HL-60/S4 (cell line): ENCODE results near the gene PGK1.
"Not testable (repeated sequence)": the region's sequence is repeated elsewhere in the genome, so short reads cannot be mapped to it uniquely, and the experiment has no call there.

Experiments
- in situ Hi-C: fragments of 300-500 bp; cut with MboI; formaldehyde crosslinking; loops from 2 replicates; pipeline ENCODE4 v1.14.3; 2022; ENCODE audit warnings: low sequenced_read_pairs

PGK1 gene

GRCh38 chrX:78111140-78111931, 7.3 kb downstream of the PGK1 start:
- in situ Hi-C loops, result no loop called here

- in situ Hi-C loops, result no loop called here
Observed at GRCh38 chrX:78116365-78116764, 12.3 kb downstream of the PGK1 start.

GRCh38 chrX:78116766-78117165, 12.7 kb downstream of the PGK1 start:
- in situ Hi-C loops, result no loop called here

GRCh38 chrX:78118628-78119027, 14.6 kb downstream of the PGK1 start:
- in situ Hi-C loops, result no loop called here

- in situ Hi-C loops, result no loop called here
Observed at GRCh38 chrX:78119521-78120227, 15.6 kb downstream of the PGK1 start.

GRCh38 chrX:78123190-78123589, 19.1 kb downstream of the PGK1 start:
- in situ Hi-C loops, result no loop called here

GRCh38 chrX:78124307-78124706, 20.3 kb downstream of the PGK1 start:
- in situ Hi-C loops, result no loop called here

GRCh38 chrX:78125148-78125547, 21.1 kb downstream of the PGK1 start:
- in situ Hi-C loops, result no loop called here

- in situ Hi-C loops, result not testable (repeated sequence)
Observed at GRCh38 chrX:78125781-78126180, 21.7 kb downstream of the PGK1 start.

GRCh38 chrX:78129714-78130113, 25.7 kb downstream of the PGK1 start:
- in situ Hi-C loops, result no loop called here

- in situ Hi-C loops, result no loop called here
Observed at GRCh38 chrX:78130396-78130795, 26.3 kb downstream of the PGK1 start.

GRCh38 chrX:78131117-78131516, 27.1 kb downstream of the PGK1 start:
- in situ Hi-C loops, result no loop called here

GRCh38 chrX:78133238-78133960, 29.4 kb downstream of the PGK1 start:
- in situ Hi-C loops, result no loop called here

- in situ Hi-C loops, result no loop called here
Observed at GRCh38 chrX:78139160-78140123, 35.4 kb downstream of the PGK1 start, which contains the start of gene TAF9B. Gene TAF9B, minus strand, starts transcription at chrX:78139650. Its CDS starts 39 bp downstream, at chrX:78139611.

GRCh38 chrX:78140206-78140605, 36.2 kb downstream of the PGK1 start:
- in situ Hi-C loops, result no loop called here

- in situ Hi-C loops, result not testable (repeated sequence)
Observed at GRCh38 chrX:78147002-78147540, 43.0 kb downstream of the PGK1 start.

- in situ Hi-C loops, result not testable (repeated sequence)
Observed at GRCh38 chrX:78157373-78157772, 53.3 kb downstream of the PGK1 start.

- in situ Hi-C loops, result not testable (repeated sequence)
Observed at GRCh38 chrX:78157846-78158245, 53.8 kb downstream of the PGK1 start.

- in situ Hi-C loops, result not testable (repeated sequence)
Observed at GRCh38 chrX:78160711-78161110, 56.7 kb downstream of the PGK1 start.

GRCh38 chrX:78163175-78163574, 59.1 kb downstream of the PGK1 start:
- in situ Hi-C loops, result not testable (repeated sequence)
